Astrocyte of the spinal cord (primary cell): ENCODE results near the gene CACNA1A.

ENCODE experiments used
- DNase-seq: peaks from one replicate; pipeline ENCODE4 v3.0.0; 2011; ENCODE audit warnings: low read depth, low spot score
- H3K4me3 ChIP-seq: 2 replicates; pipeline ENCODE4 v1.5.1; 2011; ENCODE audit warnings: low read depth, mild to moderate bottlenecking, low read length, moderate library complexity
- CTCF ChIP-seq: IDR thresholded peaks from 2 replicates; pipeline ENCODE4 v1.5.1; 2012; ENCODE audit warnings: low read depth, mild to moderate bottlenecking, low read length, inconsistent platforms
- in situ Hi-C: cut with HindIII; loops from 2 replicates; pipeline ENCODE4 v1.10.0; 2017; ENCODE audit warnings: low sequenced_read_pairs

Gene CACNA1A

DNA sequence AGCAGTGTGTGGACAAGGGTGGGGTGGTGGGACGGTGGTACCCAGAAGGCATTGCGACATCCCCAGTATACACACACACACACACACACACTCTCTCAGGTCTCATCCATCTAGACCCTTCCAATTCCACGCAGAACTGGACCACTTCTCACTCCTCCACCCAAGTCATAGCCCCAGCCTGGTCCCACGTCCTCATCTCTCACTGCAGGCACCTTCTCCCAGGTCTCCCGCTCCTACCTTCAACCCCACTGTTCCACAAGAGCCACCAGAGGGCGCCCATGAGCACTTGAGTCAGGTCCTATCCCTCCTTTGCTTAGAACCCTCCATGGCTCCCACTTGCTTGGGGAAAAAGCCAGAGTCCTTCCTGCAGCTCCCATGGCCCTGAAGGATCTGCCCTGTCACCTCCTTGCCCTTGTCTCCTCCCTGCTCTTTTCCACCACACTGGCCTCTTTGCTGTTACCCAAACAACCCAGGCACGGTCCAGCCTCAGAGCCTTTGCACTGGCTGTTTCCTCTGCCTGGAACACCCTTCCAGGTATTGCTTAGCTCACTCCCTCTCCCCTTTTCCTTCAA, 293.4 kb downstream of the CACNA1A start:
- peak; percentile 64 for TF ChIP-seq CTCF
- in situ Hi-C loops: no loop called here
- peak; percentile 25 for DNase-seq
- H3K4me3 ChIP-seq: no peak overlapping the region

DNA sequence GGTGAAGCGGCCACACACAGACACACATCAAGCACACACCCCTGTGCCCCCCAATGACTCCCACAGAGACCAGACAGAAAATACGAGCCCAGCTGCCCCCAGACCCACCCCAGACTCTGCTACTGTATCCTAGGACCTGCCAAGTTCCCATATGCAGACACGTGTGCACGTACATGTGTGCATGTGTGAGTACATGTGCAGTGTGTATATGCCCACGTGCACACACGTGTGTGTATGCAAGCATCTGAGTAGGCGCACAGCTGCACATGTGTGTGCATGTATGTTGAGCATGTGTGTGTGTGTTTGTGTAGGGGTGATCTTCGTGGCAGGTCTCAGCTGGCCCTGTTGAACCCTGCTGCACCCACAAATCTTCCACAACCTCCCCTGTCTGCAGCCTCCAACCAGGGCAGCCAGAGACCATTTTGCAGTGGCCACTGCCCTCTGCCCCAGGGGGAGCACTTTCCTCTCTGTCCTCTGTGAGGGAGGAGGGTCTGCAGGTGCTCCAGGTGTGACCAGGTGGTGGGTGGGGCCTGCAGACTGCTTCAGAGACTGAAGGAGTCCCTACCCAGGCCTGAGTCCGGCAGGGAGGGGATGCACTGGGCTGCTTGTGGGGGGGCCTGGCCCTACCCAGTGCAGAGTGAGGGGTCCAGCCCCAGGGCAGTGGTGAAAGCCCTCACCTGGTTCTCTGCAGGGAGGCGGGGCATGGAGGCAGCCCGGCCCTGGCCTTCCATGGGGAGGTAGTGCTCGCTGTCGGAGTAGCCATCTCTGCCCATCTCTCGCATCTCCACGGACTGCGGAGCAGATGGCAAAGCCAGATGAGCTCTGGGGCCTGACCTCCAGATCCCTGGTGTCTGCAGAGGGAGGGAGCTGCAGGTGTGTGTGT, 294.6 kb downstream of the CACNA1A start:
- H3K4me3 ChIP-seq: no peak overlapping the region
- in situ Hi-C loops: no loop called here
- DNase-seq: no peak
- TF ChIP-seq CTCF: no peak

DNA sequence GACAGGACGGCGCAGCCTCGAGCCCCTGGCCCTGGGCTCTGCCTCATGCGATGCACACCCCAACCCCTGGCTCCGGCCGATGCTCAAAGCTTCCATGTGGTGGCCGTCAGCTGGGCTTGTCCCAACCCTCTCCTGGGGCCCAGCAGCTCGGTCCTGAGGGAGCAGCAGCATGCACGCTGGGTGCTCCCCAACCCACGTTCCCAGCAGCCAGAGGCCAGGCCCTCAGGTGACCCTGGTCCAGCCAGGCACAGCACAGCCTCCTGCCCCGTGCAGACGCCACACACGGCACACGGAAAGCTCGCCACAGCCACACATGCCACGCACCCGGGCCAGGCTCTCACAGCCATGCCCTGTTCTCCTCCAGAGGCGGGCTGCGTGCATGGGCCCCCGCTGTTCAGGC, 295.3 kb downstream of the CACNA1A start:
- in situ Hi-C loops: no loop called here
- DNase-seq: no peak
- H3K4me3 ChIP-seq: no peak overlapping the region
- TF ChIP-seq CTCF: no peak

GRCh38 chr19:13210339-13210775, 295.9 kb downstream of the CACNA1A start:
- in situ Hi-C loops: no loop called here

DNA sequence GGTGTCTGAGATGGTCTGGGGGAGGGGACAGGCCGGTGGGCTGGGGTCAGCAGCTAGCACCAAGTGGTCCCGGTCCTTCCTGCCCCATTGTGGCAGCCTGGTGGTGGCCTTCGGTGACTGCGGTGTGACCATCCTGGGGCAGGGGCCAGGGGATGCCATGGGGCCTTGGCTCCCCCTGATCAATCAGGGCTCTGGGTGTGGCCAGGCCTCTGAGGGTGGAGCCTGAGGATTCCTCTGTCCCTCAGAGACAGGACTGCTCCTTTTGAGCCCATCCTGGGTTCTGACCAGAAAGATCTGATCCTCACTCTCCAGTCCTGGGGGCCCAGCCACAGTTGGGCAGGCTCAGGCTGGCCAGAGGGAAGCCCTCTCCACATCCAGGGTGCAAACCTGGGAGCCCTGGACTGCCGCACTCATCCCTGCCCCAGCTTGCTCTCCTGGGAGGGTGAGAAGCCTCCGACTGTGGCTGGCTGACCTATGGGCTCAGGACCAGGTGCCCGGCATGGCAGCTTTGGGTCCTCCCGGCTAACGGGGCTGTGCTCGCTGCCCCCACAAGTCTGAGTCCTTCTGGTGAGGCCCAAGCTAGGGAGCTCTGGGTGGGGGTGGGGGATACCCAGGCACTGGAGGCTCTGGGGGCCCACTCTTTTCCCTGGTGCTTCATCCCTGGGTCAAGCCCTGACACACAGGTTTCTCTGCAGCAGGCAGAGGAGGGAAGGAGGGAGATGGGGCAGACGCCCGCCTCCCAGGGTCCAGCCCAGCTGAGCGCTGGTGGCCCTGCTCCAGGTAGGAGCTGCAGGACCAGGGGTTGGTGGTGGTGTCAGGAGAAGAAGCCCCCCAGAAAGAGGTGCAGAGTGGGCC, 296.6 kb downstream of the CACNA1A start:
- no peak for DNase-seq

More at GRCh38 chr19:13210339-13210775, 295.9 kb downstream of the CACNA1A start:
- H3K4me3 ChIP-seq: no peak overlapping the region
- no peak for TF ChIP-seq CTCF
- DNase-seq: no peak

More for the DNA sequence above, 296.6 kb downstream of the CACNA1A start:
- no peak for TF ChIP-seq CTCF
- no peak overlapping the region for H3K4me3 ChIP-seq
- in situ Hi-C loops: no loop called here
